Measurements from ENCODE around the gene STAB1.

DNA sequence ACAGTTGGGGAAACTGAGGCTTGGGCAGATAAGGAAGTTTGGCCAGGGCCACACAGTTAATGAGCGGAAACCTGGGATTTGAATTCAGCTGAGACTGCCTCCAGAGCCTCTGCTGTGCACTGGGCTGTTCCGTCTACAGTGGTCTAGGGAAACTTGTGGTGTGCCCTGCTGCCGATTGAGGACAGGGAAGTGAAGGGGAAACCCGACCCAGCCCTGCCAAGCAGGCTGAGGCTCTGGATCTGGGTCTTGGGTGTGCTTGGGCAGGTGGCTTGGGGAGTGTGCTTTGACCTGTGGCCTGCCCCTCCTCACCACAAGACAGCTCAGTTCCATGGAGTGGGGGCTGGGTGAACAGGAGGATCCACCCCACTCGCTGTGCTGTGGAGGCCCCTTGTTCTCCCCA lies 22.1 kb upstream of the STAB1 start:
- TF ChIP-seq, protein P1, sequence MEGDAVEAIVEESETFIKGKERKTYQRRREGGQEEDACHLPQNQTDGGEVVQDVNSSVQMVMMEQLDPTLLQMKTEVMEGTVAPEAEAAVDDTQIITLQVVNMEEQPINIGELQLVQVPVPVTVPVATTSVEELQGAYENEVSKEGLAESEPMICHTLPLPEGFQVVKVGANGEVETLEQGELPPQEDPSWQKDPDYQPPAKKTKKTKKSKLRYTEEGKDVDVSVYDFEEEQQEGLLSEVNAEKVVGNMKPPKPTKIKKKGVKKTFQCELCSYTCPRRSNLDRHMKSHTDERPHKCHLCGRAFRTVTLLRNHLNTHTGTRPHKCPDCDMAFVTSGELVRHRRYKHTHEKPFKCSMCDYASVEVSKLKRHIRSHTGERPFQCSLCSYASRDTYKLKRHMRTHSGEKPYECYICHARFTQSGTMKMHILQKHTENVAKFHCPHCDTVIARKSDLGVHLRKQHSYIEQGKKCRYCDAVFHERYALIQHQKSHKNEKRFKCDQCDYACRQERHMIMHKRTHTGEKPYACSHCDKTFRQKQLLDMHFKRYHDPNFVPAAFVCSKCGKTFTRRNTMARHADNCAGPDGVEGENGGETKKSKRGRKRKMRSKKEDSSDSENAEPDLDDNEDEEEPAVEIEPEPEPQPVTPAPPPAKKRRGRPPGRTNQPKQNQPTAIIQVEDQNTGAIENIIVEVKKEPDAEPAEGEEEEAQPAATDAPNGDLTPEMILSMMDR (IDR thresholded peaks at IDR 0.05), result no peak
- TF ChIP-seq POLR2A (IDR thresholded peaks at IDR 0.05), result no peak
